Caco-2 (cell line): ENCODE measurements around the gene NKD1. TPM values are rescaled to one million over a fixed set of nuclear protein-coding genes. Genes with fewer than 3 reads are reported as not detected.

Experiments
- BruUV-seq: library from RNA; stranded (reverse); fragments of 400-500 nt; replicated peaks from 2 replicates; lab custom pipeline; 2021; lab: Mats Ljungman, UMichigan
- CTCF ChIA-PET: fragments of 300-600 bp; sonication (Branson Sonifier 250); formaldehyde crosslinking; loops from one replicate; lab custom pipeline; 2022; ENCODE audit warnings: antibody characterized with exemption; lab: Charles Lee
- POLR2A ChIA-PET: fragments of 300-600 bp; sonication (Branson Sonifier 250); formaldehyde crosslinking; loops from one replicate; lab custom pipeline; 2022; ENCODE audit warnings: antibody characterized with exemption; lab: Charles Lee
- DNase-seq, 2 experiments: peaks; one replicate each; pipeline versions ENCODE4 v3.0.0 to v3.0.0-alpha.2; 2020 to 2022
- H3K27me3 ChIP-seq: replicated peaks from 2 replicates; pipeline ENCODE4 v1.6.0; 2011; ENCODE audit warnings: low read length; ENCODE audit not compliant: control insufficient read depth, insufficient read depth
- H3K36me3 ChIP-seq: 2 replicates; pipeline ENCODE4 v1.5.1; 2011; ENCODE audit warnings: low read length; ENCODE audit not compliant: control insufficient read depth, insufficient read depth
- H3K4me1 ChIP-seq: fragments of 250-450 bp; sonication (Bioruptor Pico); 2 replicates; pipeline ENCODE4 v1.5.1; 2020; ENCODE audit warnings: mild to moderate bottlenecking
- H3K4me3 ChIP-seq: 2 replicates; pipeline ENCODE4 v1.5.1; 2011; ENCODE audit warnings: low read depth, mild to moderate bottlenecking, control low read depth, low read length
- H3K9me3 ChIP-seq: fragments of 250-450 bp; sonication (Bioruptor Pico); 2 replicates; pipeline ENCODE4 v1.5.1; 2020; ENCODE audit warnings: mild to moderate bottlenecking, moderate library complexity
- H3K27ac Mint-ChIP-seq: one replicate; pipeline ENCODE4 v1.8.0; 2022; ENCODE audit warnings: mixed read lengths; ENCODE audit not compliant: unreplicated experiment
- H3K27me3 Mint-ChIP-seq: one replicate; pipeline ENCODE4 v1.8.0; 2022; ENCODE audit warnings: mixed read lengths; ENCODE audit not compliant: insufficient read depth, unreplicated experiment
- H3K36me3 Mint-ChIP-seq: one replicate; pipeline ENCODE4 v1.8.0; 2022; ENCODE audit warnings: mild to moderate bottlenecking, mixed read lengths; ENCODE audit not compliant: insufficient read depth, unreplicated experiment
- H3K4me1 Mint-ChIP-seq: one replicate; pipeline ENCODE4 v1.8.0; 2022; ENCODE audit warnings: low read depth, mixed read lengths; ENCODE audit not compliant: unreplicated experiment
- H3K4me3 Mint-ChIP-seq: one replicate; pipeline ENCODE4 v1.8.0; 2022; ENCODE audit warnings: mild to moderate bottlenecking, moderate library complexity, mixed read lengths; ENCODE audit not compliant: unreplicated experiment
- H3K9me3 Mint-ChIP-seq: one replicate; pipeline ENCODE4 v1.8.0; 2022; ENCODE audit warnings: mixed read lengths; ENCODE audit not compliant: unreplicated experiment
- CTCF ChIP-seq, 2 experiments: fragments of 200-600 bp in 1 of 2; IDR thresholded peaks; 1 replicate in 1 of 2; 2 replicates in 1 of 2; pipeline versions ENCODE4 v1.5.1 to v1.8.0; 2011 to 2022; ENCODE audit warnings: antibody characterized with exemption in 1 of 2, control low read depth in 1 of 2, inconsistent platforms in 1 of 2, low read depth in 1 of 2, low read length in 1 of 2, mild to moderate bottlenecking in 1 of 2, moderate library complexity in 1 of 2; ENCODE audit not compliant: insufficient read depth in 1 of 2, severe bottlenecking in 1 of 2, unreplicated experiment in 1 of 2
- intact Hi-C: fragments of 100-400 bp; cut with micrococcal nuclease; formaldehyde crosslinking; loops from one replicate; pipeline ENCODE4 v1.10.0; 2022; ENCODE audit not compliant: unreplicated experiment
- total RNA-seq: library from RNA; stranded (reverse); gene quantifications from 2 replicates; pipeline ENCODE4 v1.2.3, GENCODE V29; 2022

The NKD1 gene
- total RNA-seq, 1 experiment from 2014 or later = 54.9 TPM

- Histone ChIP-seq H3K4me3 (no peak overlapping the region), H3K4me1 (no peaks in the 10 kb centered on the region), H3K27me3 (no peaks in the 10 kb centered on the region), H3K36me3 (no peaks in the 10 kb centered on the region; the same call in none of the 2 replicates), H3K9me3 (no peaks in the 10 kb centered on the region)
- no TSS peak for BruUV-seq
- TF ChIP-seq CTCF (IDR thresholded peaks at IDR 0.05; ENCODE audit: insufficient read depth in 1 of 2, low read depth in 1 of 2, low read length in 1 of 2, severe bottlenecking in 1 of 2, unreplicated experiment in 1 of 2) = no peak
- no peak for DNase-seq
- H3K36me3 Mint-ChIP-seq = peaks cover 12% of the 10 kb centered on the region
- H3K27ac Mint-ChIP-seq = no peak overlapping the region
- H3K27me3 Mint-ChIP-seq = no peaks in the 10 kb centered on the region
- intact Hi-C loops = no loop called here
- no peaks in the 10 kb centered on the region for H3K9me3 Mint-ChIP-seq
- no peak overlapping the region for H3K4me3 Mint-ChIP-seq
- ChIA-PET CTCF (no interaction called here), POLR2A (no interaction called here)
- H3K4me1 Mint-ChIP-seq = no peaks in the 10 kb centered on the region
These were observed 25.1 kb downstream of the NKD1 start for GRCh38 chr16:50573279-50573678.

DNA sequence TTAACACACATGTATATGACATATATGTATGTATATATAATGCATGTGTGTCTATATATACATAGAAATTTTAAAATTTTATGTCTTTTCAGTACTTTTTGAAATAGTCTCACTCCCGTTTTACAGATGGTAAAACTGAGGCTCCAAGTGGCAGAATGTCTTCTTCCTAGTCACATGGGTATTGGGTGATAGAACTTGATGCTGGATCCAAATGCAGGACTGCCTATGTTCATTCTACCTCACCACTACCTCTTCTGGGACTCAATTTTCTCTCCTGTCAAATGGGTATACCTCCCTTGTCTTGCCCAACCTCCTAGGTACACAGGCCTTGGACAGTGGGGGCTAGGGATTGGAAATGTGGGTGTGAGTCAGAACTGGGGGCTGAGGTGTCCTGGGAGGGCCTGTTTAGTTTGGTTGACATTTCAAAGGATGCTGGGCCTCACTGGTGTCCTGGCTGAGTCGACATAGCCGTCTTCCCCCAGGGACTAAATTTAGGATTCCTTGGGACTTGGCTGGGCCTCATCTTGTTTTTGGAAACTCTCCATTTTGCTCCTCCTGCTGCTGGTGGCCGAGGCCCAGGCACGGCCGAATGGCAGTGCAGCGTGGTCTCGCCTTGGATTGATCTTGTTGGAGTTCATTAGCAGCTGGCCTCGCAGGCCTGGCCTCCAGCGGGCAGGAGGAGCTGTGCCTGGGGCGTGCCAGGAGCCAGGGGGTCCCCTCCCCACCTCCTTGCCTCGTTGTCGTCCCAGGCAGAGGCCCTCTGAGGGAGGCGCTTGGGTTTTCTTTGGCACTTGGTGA lies 25.9 kb downstream of the NKD1 start:
- no peaks in the 10 kb centered on the region for H3K4me1 Mint-ChIP-seq
- ChIA-PET POLR2A (no interaction called here), CTCF (no interaction called here)
- H3K27me3 ChIP-seq = no peaks in the 10 kb centered on the region
- no peaks in the 10 kb centered on the region for H3K9me3 ChIP-seq
- no peak overlapping the region for H3K4me3 ChIP-seq
- no peak for DNase-seq
- H3K27me3 Mint-ChIP-seq = no peaks in the 10 kb centered on the region
- no peaks in the 10 kb centered on the region; the same call in none of the 2 replicates for H3K36me3 ChIP-seq
- intact Hi-C loops = no loop called here
- no peak overlapping the region for H3K4me3 Mint-ChIP-seq
- TF ChIP-seq CTCF (IDR thresholded peaks at IDR 0.05; ENCODE audit: insufficient read depth in 1 of 2, low read depth in 1 of 2, low read length in 1 of 2, severe bottlenecking in 1 of 2, unreplicated experiment in 1 of 2) = no peak
- no TSS peak for BruUV-seq
- H3K9me3 Mint-ChIP-seq = no peaks in the 10 kb centered on the region
- no peaks in the 10 kb centered on the region for H3K4me1 ChIP-seq
- H3K27ac Mint-ChIP-seq = no peak overlapping the region
- H3K36me3 Mint-ChIP-seq = peaks cover 17% of the 10 kb centered on the region

GRCh38 chr16:50574745-50575136 lies 26.5 kb downstream of the NKD1 start:
- Mint-ChIP-seq H3K27me3 (no peaks in the 10 kb centered on the region), H3K36me3 (peaks cover 14% of the 10 kb centered on the region), H3K9me3 (no peaks in the 10 kb centered on the region), H3K4me1 (no peaks in the 10 kb centered on the region), H3K4me3 (no peak overlapping the region), H3K27ac (no peak overlapping the region)
- Histone ChIP-seq H3K4me3 (no peak overlapping the region), H3K4me1 (no peaks in the 10 kb centered on the region), H3K36me3 (no peaks in the 10 kb centered on the region; the same call in none of the 2 replicates), H3K9me3 (no peaks in the 10 kb centered on the region), H3K27me3 (no peaks in the 10 kb centered on the region)
- no peak for DNase-seq
- intact Hi-C loops = no loop called here
- ChIA-PET CTCF (no interaction called here), POLR2A (no interaction called here)
- BruUV-seq = no TSS peak
- no peak for TF ChIP-seq CTCF (IDR thresholded peaks at IDR 0.05; ENCODE audit: insufficient read depth in 1 of 2, low read depth in 1 of 2, low read length in 1 of 2, severe bottlenecking in 1 of 2, unreplicated experiment in 1 of 2)
